ENCODE measurements around the gene LTBP1.
"Not testable (repeated sequence)": the region's sequence is repeated elsewhere in the genome, so short reads cannot be mapped to it uniquely, and the experiment has no call there.

Gene LTBP1

DNA sequence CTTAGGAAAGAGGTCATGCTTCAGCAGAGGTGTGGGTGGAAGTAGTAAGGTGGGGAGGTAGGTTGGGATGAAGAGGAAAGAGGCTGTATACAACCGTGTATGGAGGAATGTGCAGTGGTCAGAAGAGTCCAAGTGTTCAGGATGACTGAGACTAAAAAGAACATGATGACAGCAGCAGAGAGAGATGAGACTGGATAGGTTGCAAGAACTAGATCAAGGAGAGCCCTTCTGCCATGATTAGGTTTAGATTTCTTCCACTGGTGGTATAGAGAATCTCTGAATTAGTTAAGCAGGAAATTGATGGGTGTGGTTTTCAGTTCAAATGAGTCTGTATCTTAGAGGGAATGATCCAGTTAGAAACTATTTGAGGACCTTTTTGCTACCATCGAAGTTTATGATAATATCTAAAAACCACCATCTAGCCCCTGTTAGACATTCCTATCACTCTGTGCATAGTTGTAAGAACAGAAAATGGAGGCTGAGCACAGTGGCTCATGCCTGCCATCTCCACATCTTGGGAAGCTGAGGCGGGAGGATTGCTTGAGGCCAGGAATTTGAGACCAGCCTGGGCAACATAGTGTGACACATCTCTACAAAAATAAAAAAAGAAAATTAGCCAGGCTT, 221.0 kb downstream of the LTBP1 start:
- TF ChIP-seq, protein P1, sequence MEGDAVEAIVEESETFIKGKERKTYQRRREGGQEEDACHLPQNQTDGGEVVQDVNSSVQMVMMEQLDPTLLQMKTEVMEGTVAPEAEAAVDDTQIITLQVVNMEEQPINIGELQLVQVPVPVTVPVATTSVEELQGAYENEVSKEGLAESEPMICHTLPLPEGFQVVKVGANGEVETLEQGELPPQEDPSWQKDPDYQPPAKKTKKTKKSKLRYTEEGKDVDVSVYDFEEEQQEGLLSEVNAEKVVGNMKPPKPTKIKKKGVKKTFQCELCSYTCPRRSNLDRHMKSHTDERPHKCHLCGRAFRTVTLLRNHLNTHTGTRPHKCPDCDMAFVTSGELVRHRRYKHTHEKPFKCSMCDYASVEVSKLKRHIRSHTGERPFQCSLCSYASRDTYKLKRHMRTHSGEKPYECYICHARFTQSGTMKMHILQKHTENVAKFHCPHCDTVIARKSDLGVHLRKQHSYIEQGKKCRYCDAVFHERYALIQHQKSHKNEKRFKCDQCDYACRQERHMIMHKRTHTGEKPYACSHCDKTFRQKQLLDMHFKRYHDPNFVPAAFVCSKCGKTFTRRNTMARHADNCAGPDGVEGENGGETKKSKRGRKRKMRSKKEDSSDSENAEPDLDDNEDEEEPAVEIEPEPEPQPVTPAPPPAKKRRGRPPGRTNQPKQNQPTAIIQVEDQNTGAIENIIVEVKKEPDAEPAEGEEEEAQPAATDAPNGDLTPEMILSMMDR (IDR thresholded peaks at IDR 0.05; ENCODE audit: borderline replicate concordance, insufficient read depth, low read depth, low read length) = no peak
- no peak overlapping the region for H3K4me3 ChIP-seq (ENCODE audit: low read depth, low read length)

DNA sequence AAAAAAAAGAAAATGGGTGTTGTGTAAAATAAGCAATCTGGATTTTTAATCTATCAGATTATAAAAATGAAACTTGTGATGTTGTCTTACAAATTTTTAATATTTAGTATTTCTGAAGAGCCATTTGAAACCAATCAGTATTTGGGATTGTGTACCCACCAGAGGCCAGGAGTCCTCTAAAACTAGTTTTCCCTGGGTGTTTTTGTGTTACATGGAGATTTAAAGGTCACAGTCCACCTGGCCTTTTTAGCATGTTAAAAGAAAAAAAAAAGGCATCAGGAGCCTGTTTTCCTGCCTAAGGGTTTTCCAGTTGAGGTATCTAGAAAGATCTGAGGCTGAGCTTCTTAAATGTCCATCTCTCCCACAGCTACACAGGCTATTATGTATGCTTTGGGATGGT, 221.7 kb downstream of the LTBP1 start:
- TF ChIP-seq, protein P1 (IDR thresholded peaks at IDR 0.05; ENCODE audit: borderline replicate concordance, insufficient read depth, low read depth, low read length) = no peak
- H3K4me3 ChIP-seq (ENCODE audit: low read depth, low read length) = no peak overlapping the region

DNA sequence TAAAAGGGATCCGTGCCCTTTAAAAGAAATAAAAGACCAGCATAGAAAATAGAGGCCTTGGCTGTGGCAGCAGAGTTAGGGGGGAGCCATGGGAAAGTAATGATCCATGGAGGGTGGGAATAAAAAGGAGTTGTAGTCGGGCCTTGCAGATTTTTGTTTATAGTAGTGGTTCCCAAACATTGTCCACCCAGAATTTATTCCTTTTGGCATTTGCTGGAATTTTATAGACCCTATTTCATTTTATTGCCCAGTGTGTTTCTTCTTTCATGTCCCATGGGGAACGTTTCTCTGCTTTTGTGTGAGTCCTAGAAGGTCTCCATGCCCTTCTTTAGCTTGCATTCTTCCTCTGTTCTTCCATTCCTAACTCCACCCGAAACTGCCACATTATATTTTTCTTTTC, 222.2 kb downstream of the LTBP1 start:
- TF ChIP-seq, protein P1 (IDR thresholded peaks at IDR 0.05; ENCODE audit: borderline replicate concordance, insufficient read depth, low read depth, low read length) = no peak
- H3K4me3 ChIP-seq (ENCODE audit: low read depth, low read length) = no peak overlapping the region

DNA sequence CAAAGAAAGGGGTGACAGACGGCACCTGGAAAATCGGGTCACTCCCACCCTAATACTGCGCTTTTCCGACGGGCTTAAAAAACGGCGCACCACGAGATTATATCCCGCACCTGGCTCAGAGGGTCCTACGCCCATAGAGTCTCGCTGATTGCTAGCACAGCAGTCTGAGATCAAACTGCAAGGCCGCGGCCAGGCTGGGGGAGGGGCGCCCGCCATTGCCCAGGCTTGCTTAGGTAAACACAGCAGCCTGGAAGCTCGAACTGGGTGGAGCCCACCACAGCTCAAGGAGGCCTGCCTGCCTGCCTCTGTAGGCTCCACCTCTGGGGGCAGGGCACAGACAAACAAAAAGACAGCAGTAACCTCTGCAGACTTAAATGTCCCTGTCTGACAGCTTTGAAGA, 223.5 kb downstream of the LTBP1 start:
- H3K4me3 ChIP-seq (ENCODE audit: low read depth, low read length) = not testable (repeated sequence)

DNA sequence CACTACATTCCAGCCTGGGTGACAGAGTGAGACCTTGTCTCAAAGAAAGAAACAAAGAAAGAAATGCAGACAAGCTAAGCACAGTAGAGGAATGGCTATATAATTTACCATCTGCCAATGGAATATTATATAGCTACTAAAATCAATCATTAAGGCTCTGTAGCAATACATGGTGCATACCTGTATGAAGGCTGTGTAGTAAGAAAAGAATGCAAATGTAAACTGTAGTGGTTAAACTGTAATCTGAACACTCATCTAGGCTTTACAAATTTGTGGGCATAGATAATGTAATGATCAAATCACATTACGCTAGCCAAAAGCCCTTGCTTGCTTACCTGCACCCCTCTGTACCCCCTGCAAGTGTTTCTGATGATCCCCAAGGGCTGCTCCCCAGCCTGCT, 230.9 kb downstream of the LTBP1 start:
- H3K4me3 ChIP-seq (ENCODE audit: low read depth, low read length) = no peak overlapping the region
- TF ChIP-seq, protein P1 (IDR thresholded peaks at IDR 0.05; ENCODE audit: borderline replicate concordance, insufficient read depth, low read depth, low read length) = no peak

DNA sequence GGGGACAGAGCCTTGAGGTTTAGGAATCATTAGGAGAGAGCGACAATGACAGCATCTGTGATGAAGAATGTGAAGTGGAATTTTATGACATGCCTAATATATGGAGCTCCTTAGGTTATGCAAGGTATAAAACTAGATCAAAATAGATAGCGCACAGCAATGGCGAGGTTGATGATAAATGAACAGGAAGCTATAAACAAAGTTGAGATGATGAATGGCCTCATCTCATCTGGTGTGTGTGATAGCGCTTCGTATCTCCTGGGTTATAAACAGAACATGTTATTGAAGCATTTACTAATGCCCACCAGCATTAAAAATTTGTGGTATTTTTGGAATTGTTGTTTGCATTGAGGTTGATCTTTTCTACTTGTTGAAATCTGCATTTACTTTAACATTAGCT, 231.5 kb downstream of the LTBP1 start:
- H3K4me3 ChIP-seq (ENCODE audit: low read depth, low read length) = no peak overlapping the region
- TF ChIP-seq, protein P1 (IDR thresholded peaks at IDR 0.05; ENCODE audit: borderline replicate concordance, insufficient read depth, low read depth, low read length) = no peak

DNA sequence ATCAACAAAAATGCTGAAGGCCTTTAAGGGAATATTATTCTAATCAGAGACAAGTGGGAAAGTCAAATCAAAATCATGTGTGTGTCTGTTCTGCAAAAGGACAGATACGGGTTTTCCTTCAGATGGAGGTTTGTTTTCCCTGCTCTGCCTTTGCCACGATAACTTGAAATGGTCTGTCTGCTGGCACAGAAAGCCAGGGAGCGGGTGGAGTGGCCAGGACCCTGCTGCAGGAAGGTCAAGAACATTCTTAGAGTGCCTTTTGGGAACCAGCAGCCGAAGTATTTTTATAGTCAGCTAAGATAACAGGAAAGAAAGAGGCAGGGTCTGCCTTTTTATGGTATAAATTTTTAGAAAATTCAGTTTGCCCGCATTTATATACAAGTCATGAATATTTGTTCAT, 234.2 kb downstream of the LTBP1 start:
- H3K4me3 ChIP-seq (ENCODE audit: low read depth, low read length) = no peak overlapping the region
- TF ChIP-seq, protein P1 (IDR thresholded peaks at IDR 0.05; ENCODE audit: borderline replicate concordance, insufficient read depth, low read depth, low read length) = no peak

DNA sequence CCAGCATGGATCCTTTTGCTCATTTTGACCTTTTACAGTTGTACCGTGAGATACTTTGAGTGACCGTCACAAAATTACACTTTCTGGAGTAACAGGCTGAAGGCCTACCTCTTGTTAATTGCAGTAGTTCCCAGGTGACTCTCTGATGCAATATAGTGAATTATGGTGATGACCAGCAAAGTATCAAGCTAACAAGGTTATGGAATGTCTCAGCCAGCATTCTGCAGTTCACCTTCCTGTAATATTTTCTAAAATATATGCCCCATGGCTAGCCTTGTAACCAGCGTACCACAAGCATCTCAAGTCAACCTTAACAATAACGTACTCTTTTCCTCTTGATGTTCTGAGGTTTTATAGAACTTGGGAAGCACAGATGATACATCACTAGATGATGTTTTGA, 234.7 kb downstream of the LTBP1 start:
- H3K4me3 ChIP-seq (ENCODE audit: low read depth, low read length) = no peak overlapping the region
- TF ChIP-seq, protein P1 (IDR thresholded peaks at IDR 0.05; ENCODE audit: borderline replicate concordance, insufficient read depth, low read depth, low read length) = no peak

Data from GM12875 (cell line).